Measurements from ENCODE around the gene NCAPD3.
A peak's percentile ranks its signal among the peaks of the same experiment; 100 is the strongest.

NCAPD3 gene

GRCh38 chr11:134250675-134251074, 26.9 kb upstream of the NCAPD3 start:
- no peak for DNase-seq

- no peak for DNase-seq
Measured at GRCh38 chr11:134250246-134250645, 26.5 kb upstream of the NCAPD3 start.

- no peak for DNase-seq
Measured at GRCh38 chr11:134248910-134249480, 25.2 kb upstream of the NCAPD3 start.

- DNase-seq: no peak
Measured at GRCh38 chr11:134246678-134247077, 22.9 kb upstream of the NCAPD3 start.

GRCh38 chr11:134246100-134246499, 22.3 kb upstream of the NCAPD3 start:
- DNase-seq: no peak

GRCh38 chr11:134245434-134245833, 21.7 kb upstream of the NCAPD3 start:
- DNase-seq: no peak

GRCh38 chr11:134244593-134244992, 20.8 kb upstream of the NCAPD3 start:
- no peak for DNase-seq

GRCh38 chr11:134243913-134244312, 20.1 kb upstream of the NCAPD3 start:
- DNase-seq: no peak

- DNase-seq: no peak
Measured at GRCh38 chr11:134242376-134242775, 18.6 kb upstream of the NCAPD3 start.

GRCh38 chr11:134240592-134240991, 16.8 kb upstream of the NCAPD3 start:
- DNase-seq: no peak

- no peak for DNase-seq
Measured at GRCh38 chr11:134238956-134239355, 15.2 kb upstream of the NCAPD3 start.

- DNase-seq: no peak
Measured at GRCh38 chr11:134237557-134237922, 13.8 kb upstream of the NCAPD3 start.

GRCh38 chr11:134236834-134237556, 13.2 kb upstream of the NCAPD3 start:
- no peak for DNase-seq

GRCh38 chr11:134235399-134235798, 11.6 kb upstream of the NCAPD3 start:
- no peak for DNase-seq

- DNase-seq: no peak
Measured at GRCh38 chr11:134233729-134234179, 10.0 kb upstream of the NCAPD3 start.

- no peak for DNase-seq
Measured at GRCh38 chr11:134231958-134232659, 8.3 kb upstream of the NCAPD3 start.

- no peak for DNase-seq
Measured at GRCh38 chr11:134230339-134230738, 6.6 kb upstream of the NCAPD3 start.

GRCh38 chr11:134229126-134229790, 5.5 kb upstream of the NCAPD3 start:
- DNase-seq: no peak

GRCh38 chr11:134228625-134229024, 4.9 kb upstream of the NCAPD3 start:
- DNase-seq: no peak

- no peak for DNase-seq
Measured at GRCh38 chr11:134226806-134227325, 3.1 kb upstream of the NCAPD3 start.

GRCh38 chr11:134224710-134225664, 1.2 kb upstream of the NCAPD3 start:
- peak; percentile 47 for DNase-seq

- DNase-seq: no peak
Measured at GRCh38 chr11:134223121-134223520, 646 bp downstream of the NCAPD3 start.
